Naive thymus-derived CD8-positive, alpha-beta T cell (primary cell): Measurements from ENCODE around the gene RAP2A. TPM values are rescaled to one million over a fixed set of nuclear protein-coding genes. Genes with fewer than 3 reads are reported as not detected.

Source experiments
- ATAC-seq, 2 donors: fragments of 150-1000 bp; cut with Tn5 transposase in 1 of 2; sonication (Bioruptor Pico), chemical (Tn5 transposase) in 1 of 2; 1 replicate in 1 of 2; 2 replicates in 1 of 2; pipeline ENCODE4 v1.10.0; 2021; ENCODE audit warnings: mild to moderate bottlenecking in 2 of 2, moderate library complexity in 2 of 2
- POLR2A ChIA-PET: fragments of 350-600 bp; sonication (Branson Sonifier 250); formaldehyde crosslinking; loops from one replicate; lab custom pipeline; 2021; ENCODE audit warnings: antibody characterized with exemption; lab: Charles Lee
- DNase-seq, 10 donors: peaks; one replicate each; pipeline versions ENCODE4 v3.0.0 to v3.0.0-alpha.2; 2020 to 2022
- H3K27ac Mint-ChIP-seq, 10 donors: one replicate each; pipeline ENCODE4 v1.8.0; 2020 to 2022; ENCODE audit warnings: mild to moderate bottlenecking in 10 of 10, mixed read lengths in 10 of 10, moderate library complexity in 4 of 10, inconsistent platforms in 1 of 10
- H3K27me3 Mint-ChIP-seq, 5 donors: one replicate each; pipeline ENCODE4 v1.8.0; 2021 to 2022; ENCODE audit warnings: mixed read lengths in 5 of 5
- H3K36me3 Mint-ChIP-seq, 3 donors: one replicate each; pipeline ENCODE4 v1.8.0; 2020 to 2022; ENCODE audit warnings: mixed read lengths in 3 of 3, mild to moderate bottlenecking in 2 of 3, inconsistent platforms in 1 of 3
- H3K4me1 Mint-ChIP-seq, 4 donors: one replicate each; pipeline ENCODE4 v1.8.0; 2021 to 2022; ENCODE audit warnings: mixed read lengths in 4 of 4
- H3K4me3 Mint-ChIP-seq, 10 donors: one replicate each; pipeline ENCODE4 v1.8.0; 2020 to 2022; ENCODE audit warnings: mild to moderate bottlenecking in 10 of 10, mixed read lengths in 10 of 10, moderate library complexity in 6 of 10, inconsistent platforms in 1 of 10
- H3K9me3 Mint-ChIP-seq, 9 donors: one replicate each; pipeline ENCODE4 v1.8.0; 2020 to 2022; ENCODE audit warnings: mixed read lengths in 9 of 9, mild to moderate bottlenecking in 3 of 9, inconsistent platforms in 1 of 9, moderate library complexity in 1 of 9
- polyA plus RNA-seq, 3 donors: library from polyadenylated mRNA; unstranded; fragments of 300-500 nt; fragmentation: Illumina TruSeq; gene quantifications; one replicate each; pipeline ENCODE4 v1.2.3, GENCODE V29; 2021
- total RNA-seq, 8 experiments: library from RNA in 2 of 8; stranded (reverse) in 2 of 8; gene quantifications; one replicate each; pipeline ENCODE4 v1.2.3 and lab custom pipeline; 2021 to 2026

The RAP2A gene
- total RNA-seq (10 to 100 TPM; 17.7 to 19.2 TPM), polyA plus RNA-seq (1 to 10 TPM; 1.8 to 3.5 (median 3.3) TPM), total RNA-seq (lab: John Stamatoyannopoulos, UW) (14.8 to 53.9 (median 29.8) reads per million in 6 experiments)

DNA sequence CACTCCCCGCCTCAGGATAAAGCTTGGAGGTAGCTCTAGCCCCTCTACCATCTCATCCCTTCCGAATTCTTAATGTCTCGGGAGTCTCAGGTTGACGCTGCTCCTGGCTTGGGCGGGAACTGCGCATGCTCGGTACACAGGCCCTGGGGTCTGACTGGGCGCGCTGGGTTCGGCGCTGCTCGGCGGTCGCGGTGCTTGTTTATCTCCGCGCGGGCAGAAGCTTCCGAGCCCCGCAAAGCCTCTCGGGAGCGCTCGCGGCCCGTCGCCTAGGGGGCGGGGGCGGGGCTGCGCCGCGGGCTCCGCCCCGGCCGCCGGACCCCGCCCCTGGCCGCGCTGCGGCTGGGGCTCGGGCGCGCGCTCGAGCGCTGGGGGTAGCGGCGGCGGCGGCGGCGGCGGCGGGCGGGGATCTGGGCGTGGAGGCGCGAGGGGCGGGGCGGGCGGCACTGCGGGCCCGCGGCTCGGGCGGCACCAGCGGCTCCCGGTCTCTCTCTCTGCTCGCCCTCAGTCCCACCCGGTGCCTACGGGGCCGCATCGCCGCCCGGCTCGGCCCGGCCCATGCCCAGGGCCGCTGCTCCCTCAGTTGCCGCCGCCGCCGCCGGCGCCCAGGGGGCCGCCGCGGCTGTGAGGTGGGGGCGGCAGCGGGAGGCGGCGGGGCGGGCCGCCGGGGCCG lies at the start of gene RAP2A:
Gene RAP2A (plus strand): TSS at position 443 of the 670 bp plus-strand sequence. CDS start 302 bp downstream, outside the sequence.
- POLR2A ChIA-PET, result interaction anchor here (0.7 to 1.9 kb wide), 15 partner anchors 26 to 1757 kb away, joined by 3 to 20 read pairs (median 4); partner anchors contain the start of genes DNAJC3 and MBNL2
- peaks cover 0 to 11% (median 3%) of the 10 kb centered on the region in 5 donors for H3K27me3 Mint-ChIP-seq

GRCh38 chr13:97384371-97384770 lies 49.6 kb upstream of the RAP2A start:
- H3K4me1 Mint-ChIP-seq, result peaks cover 20 to 43% (median 29%) of the 10 kb centered on the region in 4 donors
- peaks cover 0 to 40% (median 28%) of the 10 kb centered on the region in 3 donors for H3K36me3 Mint-ChIP-seq
- POLR2A ChIA-PET, result no interaction called here
- no peaks in the 10 kb centered on the region for H3K27me3 Mint-ChIP-seq
- H3K4me3 Mint-ChIP-seq, result peak overlapping the region in 1 of 10 donors; percentile 42
- DNase-seq (no peak), ATAC-seq (no peak)
- H3K9me3 Mint-ChIP-seq, result no peaks in the 10 kb centered on the region
- no peak overlapping the region for H3K27ac Mint-ChIP-seq

More for the DNA sequence above, at the start of gene RAP2A:
- ATAC-seq, result peak; percentile 62
- Mint-ChIP-seq H3K9me3 (no peaks in the 10 kb centered on the region), H3K4me1 (peaks cover 14 to 40% (median 32%) of the 10 kb centered on the region in 4 donors), H3K27ac (peak within 1 kb of the TSS; percentile 94 to 100 (median 99)), H3K4me3 (peak within 1 kb of the TSS; percentile 91 to 99 (median 96)), H3K36me3 (no peaks in the 10 kb centered on the region)
- peak; percentile 84 to 96 (median 90) for DNase-seq

- no peaks in the 10 kb centered on the region for H3K9me3 Mint-ChIP-seq
Observed at GRCh38 chr13:97385146-97385545, 48.8 kb upstream of the RAP2A start.

GRCh38 chr13:97385854-97386253 lies 48.1 kb upstream of the RAP2A start:
- DNase-seq, result no peak
- no peak for ATAC-seq
- peaks cover 21 to 42% (median 29%) of the 10 kb centered on the region in 4 donors for H3K4me1 Mint-ChIP-seq
- peaks cover 0 to 30% (median 22%) of the 10 kb centered on the region in 3 donors for H3K36me3 Mint-ChIP-seq
- H3K27me3 Mint-ChIP-seq, result no peaks in the 10 kb centered on the region
- H3K27ac Mint-ChIP-seq, result peak overlapping the region in 2 of 10 donors; percentile 12 to 22
- no peak overlapping the region for H3K4me3 Mint-ChIP-seq
- POLR2A ChIA-PET, result interaction anchor here (1.5 kb wide), 1 partner anchor 12 kb away, joined by 3 read pairs; no protein-coding TSS in a partner anchor
- no peaks in the 10 kb centered on the region for H3K9me3 Mint-ChIP-seq

More at GRCh38 chr13:97385146-97385545, 48.8 kb upstream of the RAP2A start:
- H3K27ac Mint-ChIP-seq, result no peak overlapping the region
- no peaks in the 10 kb centered on the region for H3K27me3 Mint-ChIP-seq
- DNase-seq (no peak), ATAC-seq (no peak)
- H3K4me1 Mint-ChIP-seq, result peaks cover 21 to 42% (median 29%) of the 10 kb centered on the region in 4 donors
- peaks cover 0 to 38% (median 24%) of the 10 kb centered on the region in 3 donors for H3K36me3 Mint-ChIP-seq
- POLR2A ChIA-PET, result interaction anchor here (1.5 kb wide), 1 partner anchor 13 kb away, joined by 3 read pairs; no protein-coding TSS in a partner anchor
- no peak overlapping the region for H3K4me3 Mint-ChIP-seq

DNA sequence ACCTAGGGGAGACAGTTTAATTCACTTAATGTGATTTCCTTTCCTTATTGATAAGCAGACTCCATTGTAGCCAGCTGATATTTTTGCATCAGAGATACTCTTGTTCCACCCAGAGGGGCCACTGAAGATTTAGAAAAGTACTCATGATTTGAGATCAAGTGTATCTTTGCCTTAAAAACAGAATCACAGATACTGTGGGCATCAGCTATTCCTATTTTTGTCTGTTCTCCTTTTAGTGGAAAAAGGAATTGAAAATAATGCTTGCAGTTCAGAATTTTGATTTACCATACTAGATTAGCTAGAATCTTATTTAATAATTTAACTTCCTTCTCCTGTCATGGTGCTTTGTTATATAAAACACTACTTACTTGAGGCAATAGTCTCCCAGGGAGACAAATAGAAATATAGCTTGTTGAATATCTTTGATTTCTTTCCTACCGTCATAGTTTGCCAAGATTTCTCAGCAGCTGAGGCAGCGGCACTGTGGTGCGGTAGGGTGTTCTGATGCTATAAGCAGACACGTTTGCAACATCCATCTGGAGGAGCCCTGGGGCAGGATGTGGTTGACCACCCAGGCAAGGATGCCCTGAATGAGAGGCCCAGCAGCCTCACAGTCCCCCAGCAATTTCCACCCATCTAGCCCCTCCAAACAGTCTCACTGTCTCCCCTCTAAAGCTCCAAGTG lies 47.0 kb upstream of the RAP2A start:
- peaks cover 21 to 42% (median 29%) of the 10 kb centered on the region in 4 donors for H3K4me1 Mint-ChIP-seq
- H3K27me3 Mint-ChIP-seq, result no peaks in the 10 kb centered on the region
- ATAC-seq, result peak; percentile 59 to 93
- peak overlapping the region in 6 of 10 donors; percentile 11 to 85 (median 62) for H3K27ac Mint-ChIP-seq
- peaks cover 0 to 36% (median 15%) of the 10 kb centered on the region in 3 donors for H3K36me3 Mint-ChIP-seq
- POLR2A ChIA-PET, result interaction anchor here (1.5 kb wide), 1 partner anchor 11 kb away, joined by 3 read pairs; no protein-coding TSS in a partner anchor
- DNase-seq, result peak in 7 of 10 donors; percentile 1 to 65 (median 33)
- H3K4me3 Mint-ChIP-seq, result peak overlapping the region in 3 of 10 donors; percentile 12 to 45 (median 31)
- H3K9me3 Mint-ChIP-seq, result no peaks in the 10 kb centered on the region

- POLR2A ChIA-PET, result no interaction called here
- H3K9me3 Mint-ChIP-seq, result no peaks in the 10 kb centered on the region
- peak overlapping the region in 1 of 10 donors; percentile 12 for H3K4me3 Mint-ChIP-seq
- H3K27ac Mint-ChIP-seq, result peak overlapping the region in 5 of 10 donors; percentile 11 to 85 (median 62)
- ATAC-seq (no peak), DNase-seq (no peak)
- peaks cover 0 to 35% (median 13%) of the 10 kb centered on the region in 3 donors for H3K36me3 Mint-ChIP-seq
- H3K4me1 Mint-ChIP-seq, result peaks cover 21 to 42% (median 29%) of the 10 kb centered on the region in 4 donors
- no peaks in the 10 kb centered on the region for H3K27me3 Mint-ChIP-seq
Observed at GRCh38 chr13:97387485-97387839, 46.5 kb upstream of the RAP2A start.

DNA sequence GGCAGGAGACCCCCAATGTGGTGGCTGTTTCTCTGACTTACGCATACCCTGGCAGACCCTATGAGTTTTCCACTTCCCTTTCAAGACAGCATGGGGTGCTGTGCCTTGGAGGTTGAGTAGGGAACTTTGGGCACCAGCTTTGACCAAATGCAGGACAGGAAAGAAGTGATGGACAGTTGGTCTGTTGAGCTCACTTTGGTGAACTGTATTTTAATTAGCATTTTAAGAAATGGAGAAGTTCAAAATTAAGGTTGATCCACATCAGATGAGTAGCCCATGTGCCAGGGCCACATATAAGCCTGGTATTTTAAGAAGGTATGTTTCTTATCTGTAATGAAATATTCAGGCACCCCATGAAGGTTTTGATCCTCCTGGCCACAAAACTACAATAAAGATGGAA lies 46.1 kb upstream of the RAP2A start:
- H3K9me3 Mint-ChIP-seq, result no peaks in the 10 kb centered on the region
- H3K36me3 Mint-ChIP-seq, result peaks cover 0 to 32% (median 8%) of the 10 kb centered on the region in 3 donors
- DNase-seq, result no peak
- ATAC-seq, result no peak
- H3K4me1 Mint-ChIP-seq, result peaks cover 21 to 42% (median 28%) of the 10 kb centered on the region in 4 donors
- POLR2A ChIA-PET, result no interaction called here
- H3K4me3 Mint-ChIP-seq, result no peak overlapping the region
- H3K27ac Mint-ChIP-seq, result peak overlapping the region in 4 of 10 donors; percentile 60 to 85 (median 73)
- H3K27me3 Mint-ChIP-seq, result no peaks in the 10 kb centered on the region

DNA sequence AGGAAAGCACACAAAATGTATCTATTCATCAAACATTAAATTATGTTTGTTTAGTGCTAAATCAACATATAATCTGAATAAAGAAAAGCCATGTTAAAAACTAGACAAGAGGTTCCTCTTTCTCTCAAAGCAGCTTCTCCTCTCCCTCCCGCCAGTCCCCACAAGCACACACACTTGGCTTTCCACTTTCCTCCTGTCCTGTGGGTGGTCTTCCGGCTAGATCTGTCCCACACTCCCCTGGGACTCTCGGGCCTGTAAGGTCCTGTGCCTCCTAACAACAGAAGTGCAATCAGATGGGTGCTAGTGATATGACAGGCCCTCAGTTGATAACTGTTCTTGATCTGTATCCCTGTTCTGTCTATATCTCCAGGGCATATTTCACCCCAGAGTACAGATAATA lies 45.6 kb upstream of the RAP2A start:
- POLR2A ChIA-PET, result no interaction called here
- H3K27ac Mint-ChIP-seq, result peak overlapping the region in 4 of 10 donors; percentile 25 to 66 (median 38)

DNA sequence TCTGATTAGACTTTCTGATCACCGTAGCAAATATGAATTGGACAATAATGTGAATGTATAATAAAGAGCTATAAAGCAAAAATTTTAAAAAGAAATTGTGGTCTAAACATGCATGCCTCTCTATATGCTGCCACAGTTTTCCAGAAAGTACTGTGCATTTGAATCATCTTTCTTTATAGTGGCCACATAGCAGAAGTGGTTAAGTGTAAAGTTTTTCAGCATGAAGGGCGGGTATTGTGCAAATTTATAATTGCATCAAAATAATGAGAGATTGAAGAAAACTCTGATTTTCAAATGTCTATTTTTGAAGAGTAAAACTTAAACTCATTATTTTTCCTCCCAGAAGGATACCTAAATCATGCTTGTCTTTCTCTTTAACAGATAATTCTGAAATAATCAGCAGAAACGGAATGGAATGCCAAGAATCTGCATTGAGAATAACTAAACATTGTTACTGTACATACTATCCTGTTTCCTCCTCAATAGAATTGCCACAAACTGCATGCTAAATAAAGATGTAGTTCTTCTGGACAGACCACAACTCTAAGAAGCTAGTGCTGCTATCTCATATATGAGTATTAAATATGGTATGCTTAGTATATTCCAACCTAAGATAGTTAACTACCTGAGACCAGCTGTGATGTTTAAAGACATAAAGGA lies 42.9 kb upstream of the RAP2A start:
- H3K27ac Mint-ChIP-seq, result no peak overlapping the region
- peaks cover 0 to 35% (median 5%) of the 10 kb centered on the region in 3 donors for H3K36me3 Mint-ChIP-seq
- ATAC-seq (no peak), DNase-seq (no peak)
- no peaks in the 10 kb centered on the region for H3K27me3 Mint-ChIP-seq
- H3K9me3 Mint-ChIP-seq, result no peaks in the 10 kb centered on the region
- no peak overlapping the region for H3K4me3 Mint-ChIP-seq
- POLR2A ChIA-PET, result no interaction called here
- H3K4me1 Mint-ChIP-seq, result peaks cover 16 to 26% (median 17%) of the 10 kb centered on the region in 4 donors

More for the DNA sequence above, 45.6 kb upstream of the RAP2A start:
- DNase-seq (no peak), ATAC-seq (no peak)
- no peaks in the 10 kb centered on the region for H3K9me3 Mint-ChIP-seq
- H3K36me3 Mint-ChIP-seq, result peaks cover 0 to 33% (median 7%) of the 10 kb centered on the region in 3 donors
- H3K4me1 Mint-ChIP-seq, result peaks cover 21 to 42% (median 28%) of the 10 kb centered on the region in 4 donors
- H3K4me3 Mint-ChIP-seq, result peak overlapping the region in 1 of 10 donors; percentile 0
- no peaks in the 10 kb centered on the region for H3K27me3 Mint-ChIP-seq

DNA sequence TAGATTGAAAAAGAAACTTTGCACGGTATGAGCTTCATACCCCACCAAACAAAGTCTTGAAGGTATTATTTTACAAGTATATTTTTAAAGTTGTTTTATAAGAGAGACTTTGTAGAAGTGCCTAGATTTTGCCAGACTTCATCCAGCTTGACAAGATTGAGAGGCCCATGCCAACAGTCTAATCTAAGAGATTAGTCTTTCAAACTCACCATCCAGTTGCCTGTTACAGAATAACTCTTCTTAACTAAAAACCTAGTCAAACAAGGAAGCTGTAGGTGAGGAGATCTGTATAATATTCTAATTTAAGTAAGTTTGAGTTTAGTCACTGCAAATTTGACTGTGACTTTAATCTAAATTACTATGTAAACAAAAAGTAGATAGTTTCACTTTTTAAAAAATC lies 41.9 kb upstream of the RAP2A start:
- Mint-ChIP-seq H3K27me3 (no peaks in the 10 kb centered on the region), H3K27ac (no peak overlapping the region), H3K9me3 (no peaks in the 10 kb centered on the region), H3K4me1 (peaks cover 6 to 17% (median 8%) of the 10 kb centered on the region in 4 donors), H3K4me3 (no peak overlapping the region), H3K36me3 (peaks cover 0 to 35% (median 5%) of the 10 kb centered on the region in 3 donors)
- DNase-seq (no peak), ATAC-seq (no peak)
- POLR2A ChIA-PET, result no interaction called here

DNA sequence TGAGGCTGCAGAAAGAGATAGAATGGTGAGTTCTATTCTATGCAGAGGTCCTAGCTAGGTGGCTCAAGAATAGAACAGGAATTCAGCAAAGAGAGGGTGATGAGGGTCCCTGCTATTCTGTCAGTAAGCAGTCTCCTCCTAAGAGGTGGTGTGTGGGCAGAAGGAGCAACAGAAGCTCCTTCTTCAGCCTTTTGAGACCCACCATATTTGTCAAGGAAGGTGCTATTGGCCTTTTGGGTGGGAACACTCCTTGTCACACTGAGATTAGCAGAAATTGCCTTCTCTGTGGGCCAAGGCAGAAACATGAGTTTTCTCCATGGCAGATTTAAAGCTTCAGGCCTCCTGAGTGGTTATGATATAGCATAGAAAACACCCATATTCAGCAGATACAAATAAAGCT lies 39.4 kb upstream of the RAP2A start:
- DNase-seq, result no peak
- no peak for ATAC-seq
- no peak overlapping the region for H3K27ac Mint-ChIP-seq
- H3K4me1 Mint-ChIP-seq, result no peaks in the 10 kb centered on the region
- no peaks in the 10 kb centered on the region for H3K27me3 Mint-ChIP-seq
- POLR2A ChIA-PET, result no interaction called here
- no peaks in the 10 kb centered on the region for H3K9me3 Mint-ChIP-seq
- H3K36me3 Mint-ChIP-seq, result peaks cover 0 to 23% (median 4%) of the 10 kb centered on the region in 3 donors
- no peak overlapping the region for H3K4me3 Mint-ChIP-seq
